GM23338 (cell line): Measurements from ENCODE around the gene ANO10. TPM values are rescaled to one million over a fixed set of nuclear protein-coding genes. Genes with fewer than 3 reads are reported as not detected.

ENCODE experiments used
- ATAC-seq: fragments of 200-7000 bp; cut with Tn5 transposase; 3 replicates; pipeline ENCODE4 v1.9.1; 2020
- DNase-seq: peaks from one replicate; pipeline ENCODE4 v3.0.0-alpha.2; 2015; ENCODE audit warnings: low spot score
- H2AFZ ChIP-seq: fragments of 200-600 bp; sonication (generic); 2 replicates; pipeline ENCODE4 v1.8.0; 2016; ENCODE audit warnings: antibody characterized with exemption, mild to moderate bottlenecking, moderate library complexity
- H3F3A ChIP-seq: fragments of 200-600 bp; sonication (generic); replicated peaks from 2 replicates; pipeline ENCODE4 v1.8.0; 2017; ENCODE audit warnings: antibody characterized with exemption, mixed run types, low read depth
- H3K27ac ChIP-seq: fragments of 200-600 bp; sonication (generic); 2 replicates; pipeline ENCODE4 v1.6.1; 2016; ENCODE audit warnings: low read depth
- H3K27me3 ChIP-seq: fragments of 200-600 bp; sonication (generic); 2 replicates; pipeline ENCODE4 v1.8.0; 2016; ENCODE audit warnings: mild to moderate bottlenecking, mixed run types, moderate library complexity; ENCODE audit not compliant: insufficient read depth
- H3K36me3 ChIP-seq: fragments of 200-600 bp; sonication (generic); 2 replicates; pipeline ENCODE4 v1.8.0; 2016; ENCODE audit warnings: mild to moderate bottlenecking; ENCODE audit not compliant: insufficient read depth
- H3K4me1 ChIP-seq: fragments of 200-600 bp; sonication (generic); 2 replicates; pipeline ENCODE4 v1.8.0; 2016; ENCODE audit warnings: mild to moderate bottlenecking, moderate library complexity; ENCODE audit not compliant: insufficient read depth
- H3K4me2 ChIP-seq: fragments of 200-600 bp; sonication (generic); 2 replicates; pipeline ENCODE4 v1.7.1; 2017; ENCODE audit warnings: mixed run types
- H3K4me3 ChIP-seq: fragments of 200-600 bp; sonication (generic); 2 replicates; pipeline ENCODE4 v1.6.1; 2016; ENCODE audit warnings: mixed run types
- H3K79me2 ChIP-seq: fragments of 200-600 bp; sonication (generic); replicated peaks from 2 replicates; pipeline ENCODE4 v1.8.0; 2017; ENCODE audit warnings: mild to moderate bottlenecking; ENCODE audit not compliant: insufficient read depth
- H3K9me2 ChIP-seq: fragments of 200-600 bp; sonication (generic); 2 replicates; pipeline ENCODE4 v1.8.0; 2017; ENCODE audit not compliant: insufficient read depth
- H4K20me1 ChIP-seq: fragments of 200-600 bp; sonication (generic); replicated peaks from 2 replicates; pipeline ENCODE4 v1.8.0; 2017; ENCODE audit warnings: mild to moderate bottlenecking; ENCODE audit not compliant: insufficient read depth
- H3K27ac Mint-ChIP-seq: 2 replicates; pipeline ENCODE4 v1.8.0; 2020; ENCODE audit warnings: inconsistent platforms, mild to moderate bottlenecking, moderate library complexity, mixed read lengths
- H3K27me3 Mint-ChIP-seq: 3 replicates; pipeline ENCODE4 v1.8.0; 2022; ENCODE audit warnings: low read depth, mild to moderate bottlenecking, moderate library complexity, mixed read lengths, inconsistent platforms; ENCODE audit not compliant: insufficient read depth, poor library complexity
- H3K36me3 Mint-ChIP-seq: 3 replicates; pipeline ENCODE4 v1.8.0; 2021; ENCODE audit warnings: low read depth, mild to moderate bottlenecking, inconsistent platforms, moderate library complexity, mixed read lengths
- H3K4me1 Mint-ChIP-seq: 3 replicates; pipeline ENCODE4 v1.8.0; 2020; ENCODE audit warnings: mild to moderate bottlenecking, inconsistent platforms, mixed read lengths
- H3K4me3 Mint-ChIP-seq: 3 replicates; pipeline ENCODE4 v1.8.0; 2021; ENCODE audit warnings: moderate library complexity, mild to moderate bottlenecking, inconsistent platforms, mixed read lengths
- H3K9me3 Mint-ChIP-seq: 3 replicates; pipeline ENCODE4 v1.8.0; 2020; ENCODE audit warnings: moderate library complexity, mild to moderate bottlenecking, inconsistent platforms, mixed read lengths
- JUNB ChIP-seq: IDR thresholded peaks from one replicate; pipeline ENCODE4 v1.6.1; 2016; ENCODE audit warnings: antibody characterized with exemption; ENCODE audit not compliant: unreplicated experiment
- polyA plus RNA-seq: library from polyadenylated mRNA; unstranded; fragments of >200 nt; fragmentation: Nextera tagmentation; extraction: Ambion mirVana; gene quantifications from 2 replicates; pipeline ENCODE4 v1.2.1, GENCODE V29; 2016
- total RNA-seq: library from RNA; depleted of rRNA; stranded (reverse); fragments of >200 nt; shearing (Covaris generic); gene quantifications from 2 replicates; pipeline ENCODE4 v1.2.3, GENCODE V29; 2014
- TF ChIP-seq, protein P1 (sequence below): fragments of 250-450 bp; sonication (Bioruptor Pico); IDR thresholded peaks from 2 replicates; pipeline ENCODE4 v1.5.0; 2020; ENCODE audit warnings: mild to moderate bottlenecking, moderate library complexity
- TF ChIP-seq, protein P2 (sequence below): IDR thresholded peaks from one replicate; pipeline ENCODE4 v1.6.1; 2018; ENCODE audit warnings: antibody characterized with exemption; ENCODE audit not compliant: unreplicated experiment

The ANO10 gene
- total and polyA plus RNA-seq, 2 experiments from 2014 or later: 29.2 to 48.1 TPM

DNA sequence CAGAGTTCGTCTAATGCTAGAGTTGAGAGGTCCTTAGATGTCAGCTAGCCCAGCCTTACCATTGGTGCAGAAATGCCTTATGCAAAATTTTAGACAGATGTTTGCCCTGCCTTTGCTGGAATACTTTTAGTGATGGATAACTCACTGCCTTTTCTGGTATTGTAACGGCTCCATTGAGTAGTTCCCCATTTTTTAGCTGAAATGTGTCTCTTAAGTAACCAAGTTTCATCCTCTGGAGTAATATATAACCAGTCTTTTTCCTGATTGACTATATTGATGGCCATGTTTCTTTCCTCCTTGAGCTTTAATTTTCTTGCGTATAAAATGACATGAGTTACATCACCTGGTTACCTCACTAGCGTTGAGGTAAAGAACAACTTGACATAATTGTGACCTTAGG lies 290.4 kb downstream of the ANO10 start (continued):
- TF ChIP-seq, protein P1, sequence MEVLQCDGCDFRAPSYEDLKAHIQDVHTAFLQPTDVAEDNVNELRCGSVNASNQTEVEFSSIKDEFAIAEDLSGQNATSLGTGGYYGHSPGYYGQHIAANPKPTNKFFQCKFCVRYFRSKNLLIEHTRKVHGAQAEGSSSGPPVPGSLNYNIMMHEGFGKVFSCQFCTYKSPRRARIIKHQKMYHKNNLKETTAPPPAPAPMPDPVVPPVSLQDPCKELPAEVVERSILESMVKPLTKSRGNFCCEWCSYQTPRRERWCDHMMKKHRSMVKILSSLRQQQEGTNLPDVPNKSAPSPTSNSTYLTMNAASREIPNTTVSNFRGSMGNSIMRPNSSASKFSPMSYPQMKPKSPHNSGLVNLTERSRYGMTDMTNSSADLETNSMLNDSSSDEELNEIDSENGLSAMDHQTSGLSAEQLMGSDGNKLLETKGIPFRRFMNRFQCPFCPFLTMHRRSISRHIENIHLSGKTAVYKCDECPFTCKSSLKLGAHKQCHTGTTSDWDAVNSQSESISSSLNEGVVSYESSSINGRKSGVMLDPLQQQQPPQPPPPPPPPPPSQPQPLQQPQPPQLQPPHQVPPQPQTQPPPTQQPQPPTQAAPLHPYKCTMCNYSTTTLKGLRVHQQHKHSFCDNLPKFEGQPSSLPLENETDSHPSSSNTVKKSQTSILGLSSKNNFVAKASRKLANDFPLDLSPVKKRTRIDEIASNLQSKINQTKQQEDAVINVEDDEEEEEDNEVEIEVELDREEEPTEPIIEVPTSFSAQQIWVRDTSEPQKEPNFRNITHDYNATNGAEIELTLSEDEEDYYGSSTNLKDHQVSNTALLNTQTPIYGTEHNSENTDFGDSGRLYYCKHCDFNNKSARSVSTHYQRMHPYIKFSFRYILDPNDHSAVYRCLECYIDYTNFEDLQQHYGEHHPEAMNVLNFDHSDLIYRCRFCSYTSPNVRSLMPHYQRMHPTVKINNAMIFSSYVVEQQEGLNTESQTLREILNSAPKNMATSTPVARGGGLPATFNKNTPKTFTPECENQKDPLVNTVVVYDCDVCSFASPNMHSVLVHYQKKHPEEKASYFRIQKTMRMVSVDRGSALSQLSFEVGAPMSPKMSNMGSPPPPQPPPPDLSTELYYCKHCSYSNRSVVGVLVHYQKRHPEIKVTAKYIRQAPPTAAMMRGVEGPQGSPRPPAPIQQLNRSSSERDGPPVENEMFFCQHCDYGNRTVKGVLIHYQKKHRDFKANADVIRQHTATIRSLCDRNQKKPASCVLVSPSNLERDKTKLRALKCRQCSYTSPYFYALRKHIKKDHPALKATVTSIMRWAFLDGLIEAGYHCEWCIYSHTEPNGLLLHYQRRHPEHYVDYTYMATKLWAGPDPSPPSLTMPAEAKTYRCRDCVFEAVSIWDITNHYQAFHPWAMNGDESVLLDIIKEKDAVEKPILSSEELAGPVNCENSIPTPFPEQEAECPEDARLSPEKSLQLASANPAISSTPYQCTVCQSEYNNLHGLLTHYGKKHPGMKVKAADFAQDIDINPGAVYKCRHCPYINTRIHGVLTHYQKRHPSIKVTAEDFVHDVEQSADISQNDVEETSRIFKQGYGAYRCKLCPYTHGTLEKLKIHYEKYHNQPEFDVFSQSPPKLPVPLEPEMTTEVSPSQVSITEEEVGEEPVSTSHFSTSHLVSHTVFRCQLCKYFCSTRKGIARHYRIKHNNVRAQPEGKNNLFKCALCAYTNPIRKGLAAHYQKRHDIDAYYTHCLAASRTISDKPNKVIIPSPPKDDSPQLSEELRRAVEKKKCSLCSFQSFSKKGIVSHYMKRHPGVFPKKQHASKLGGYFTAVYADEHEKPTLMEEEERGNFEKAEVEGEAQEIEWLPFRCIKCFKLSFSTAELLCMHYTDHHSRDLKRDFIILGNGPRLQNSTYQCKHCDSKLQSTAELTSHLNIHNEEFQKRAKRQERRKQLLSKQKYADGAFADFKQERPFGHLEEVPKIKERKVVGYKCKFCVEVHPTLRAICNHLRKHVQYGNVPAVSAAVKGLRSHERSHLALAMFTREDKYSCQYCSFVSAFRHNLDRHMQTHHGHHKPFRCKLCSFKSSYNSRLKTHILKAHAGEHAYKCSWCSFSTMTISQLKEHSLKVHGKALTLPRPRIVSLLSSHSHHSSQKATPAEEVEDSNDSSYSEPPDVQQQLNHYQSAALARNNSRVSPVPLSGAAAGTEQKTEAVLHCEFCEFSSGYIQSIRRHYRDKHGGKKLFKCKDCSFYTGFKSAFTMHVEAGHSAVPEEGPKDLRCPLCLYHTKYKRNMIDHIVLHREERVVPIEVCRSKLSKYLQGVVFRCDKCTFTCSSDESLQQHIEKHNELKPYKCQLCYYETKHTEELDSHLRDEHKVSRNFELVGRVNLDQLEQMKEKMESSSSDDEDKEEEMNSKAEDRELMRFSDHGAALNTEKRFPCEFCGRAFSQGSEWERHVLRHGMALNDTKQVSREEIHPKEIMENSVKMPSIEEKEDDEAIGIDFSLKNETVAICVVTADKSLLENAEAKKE (CRISPR knock-in tag): no peak

DNA sequence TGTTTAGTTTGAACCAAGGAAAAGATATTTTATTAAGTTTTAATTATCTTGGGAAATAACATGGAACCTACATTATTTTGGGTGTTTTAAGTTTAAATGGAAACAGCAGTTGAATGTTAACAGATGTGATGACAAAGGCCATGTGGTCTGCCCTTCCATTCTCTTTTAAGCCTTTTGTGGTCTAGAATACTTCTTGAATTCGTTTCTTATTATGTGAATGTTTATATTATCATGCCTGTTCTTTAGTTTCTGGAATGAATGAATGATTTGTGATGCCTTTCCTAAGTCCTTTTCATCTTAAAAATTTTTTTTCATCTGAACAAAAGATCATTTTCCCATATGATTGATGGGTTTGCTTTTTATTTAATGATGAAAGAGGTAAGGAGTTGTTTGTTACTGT lies 290.8 kb downstream of the ANO10 start:
- no peak overlapping the region for H3K4me3 ChIP-seq
- no peaks in the 10 kb centered on the region for H3K27me3 ChIP-seq
- H3K9me3 Mint-ChIP-seq: peaks cover 10% of the 10 kb centered on the region
- TF ChIP-seq, protein P2, sequence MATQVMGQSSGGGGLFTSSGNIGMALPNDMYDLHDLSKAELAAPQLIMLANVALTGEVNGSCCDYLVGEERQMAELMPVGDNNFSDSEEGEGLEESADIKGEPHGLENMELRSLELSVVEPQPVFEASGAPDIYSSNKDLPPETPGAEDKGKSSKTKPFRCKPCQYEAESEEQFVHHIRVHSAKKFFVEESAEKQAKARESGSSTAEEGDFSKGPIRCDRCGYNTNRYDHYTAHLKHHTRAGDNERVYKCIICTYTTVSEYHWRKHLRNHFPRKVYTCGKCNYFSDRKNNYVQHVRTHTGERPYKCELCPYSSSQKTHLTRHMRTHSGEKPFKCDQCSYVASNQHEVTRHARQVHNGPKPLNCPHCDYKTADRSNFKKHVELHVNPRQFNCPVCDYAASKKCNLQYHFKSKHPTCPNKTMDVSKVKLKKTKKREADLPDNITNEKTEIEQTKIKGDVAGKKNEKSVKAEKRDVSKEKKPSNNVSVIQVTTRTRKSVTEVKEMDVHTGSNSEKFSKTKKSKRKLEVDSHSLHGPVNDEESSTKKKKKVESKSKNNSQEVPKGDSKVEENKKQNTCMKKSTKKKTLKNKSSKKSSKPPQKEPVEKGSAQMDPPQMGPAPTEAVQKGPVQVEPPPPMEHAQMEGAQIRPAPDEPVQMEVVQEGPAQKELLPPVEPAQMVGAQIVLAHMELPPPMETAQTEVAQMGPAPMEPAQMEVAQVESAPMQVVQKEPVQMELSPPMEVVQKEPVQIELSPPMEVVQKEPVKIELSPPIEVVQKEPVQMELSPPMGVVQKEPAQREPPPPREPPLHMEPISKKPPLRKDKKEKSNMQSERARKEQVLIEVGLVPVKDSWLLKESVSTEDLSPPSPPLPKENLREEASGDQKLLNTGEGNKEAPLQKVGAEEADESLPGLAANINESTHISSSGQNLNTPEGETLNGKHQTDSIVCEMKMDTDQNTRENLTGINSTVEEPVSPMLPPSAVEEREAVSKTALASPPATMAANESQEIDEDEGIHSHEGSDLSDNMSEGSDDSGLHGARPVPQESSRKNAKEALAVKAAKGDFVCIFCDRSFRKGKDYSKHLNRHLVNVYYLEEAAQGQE: no peak
- TF ChIP-seq JUNB: no peak
- H3K4me1 ChIP-seq: no peaks in the 10 kb centered on the region
- H2AFZ ChIP-seq: no peak overlapping the region
- H4K20me1 ChIP-seq: peaks cover 8% of the 10 kb centered on the region; the same call in 1 of the 2 replicates
- H3K27me3 Mint-ChIP-seq: no peaks in the 10 kb centered on the region
- no peak overlapping the region for H3K4me2 ChIP-seq
- H3K27ac Mint-ChIP-seq: no peak overlapping the region
- H3F3A ChIP-seq: no peaks in the 10 kb centered on the region
- DNase-seq: no peak
- H3K4me3 Mint-ChIP-seq: no peak overlapping the region
- H3K79me2 ChIP-seq: peaks cover 25% of the 10 kb centered on the region
- H3K9me2 ChIP-seq: no peaks in the 10 kb centered on the region
- H3K4me1 Mint-ChIP-seq: peaks cover 5% of the 10 kb centered on the region; the same call in 2 of the 3 replicates
- H3K27ac ChIP-seq: no peak overlapping the region
- H3K36me3 Mint-ChIP-seq: peaks cover 25% of the 10 kb centered on the region
- ATAC-seq: no peak
- H3K36me3 ChIP-seq: no peaks in the 10 kb centered on the region
